Lung (tissue), 12 donors: ENCODE measurements around the gene KDM4C. TPM values are rescaled to one million over a fixed set of nuclear protein-coding genes. Genes with fewer than 3 reads are reported as not detected.

Source experiments
- ATAC-seq: fragments of 200-7000 bp; cut with Tn5 transposase; one replicate; pipeline ENCODE4 v1.9.1; 2020; ENCODE audit warnings: moderate number of reproducible peaks; ENCODE audit not compliant: insufficient read depth, low FRiP score
- DNase-seq, 3 donors: peaks; one replicate each; pipeline ENCODE4 v3.0.0-alpha.2; 2013 to 2017
- H3K27ac ChIP-seq, 2 donors: one replicate each; pipeline ENCODE4 v1.5.1; 2013; ENCODE audit warnings: mild to moderate bottlenecking in 2 of 2, moderate library complexity in 2 of 2, control low read depth in 1 of 2, inconsistent platforms in 1 of 2, low read depth in 1 of 2, low read length in 1 of 2
- H3K27me3 ChIP-seq, 3 donors: one replicate each; pipeline ENCODE4 v1.5.1; 2013; ENCODE audit warnings: low read length in 2 of 3; ENCODE audit not compliant: control insufficient read depth in 3 of 3, insufficient read depth in 3 of 3
- H3K36me3 ChIP-seq, 4 donors: one replicate each; pipeline ENCODE4 v1.5.1; 2013; ENCODE audit warnings: low read length in 4 of 4, mild to moderate bottlenecking in 1 of 4, moderate library complexity in 1 of 4; ENCODE audit not compliant: control insufficient read depth in 4 of 4, insufficient read depth in 4 of 4
- H3K4me1 ChIP-seq, 5 donors: one replicate each; pipeline ENCODE4 v1.5.1; 2013; ENCODE audit warnings: low read length in 5 of 5, mild to moderate bottlenecking in 2 of 5, moderate library complexity in 1 of 5; ENCODE audit not compliant: control insufficient read depth in 5 of 5, insufficient read depth in 5 of 5
- H3K4me3 ChIP-seq: one replicate; pipeline ENCODE4 v1.5.1; 2013; ENCODE audit warnings: mild to moderate bottlenecking, control low read depth, moderate library complexity
- H3K9ac ChIP-seq, 2 donors: one replicate each; pipeline ENCODE4 v1.5.1; 2013; ENCODE audit warnings: low read length in 2 of 2, control low read depth in 1 of 2; ENCODE audit not compliant: insufficient read depth in 1 of 2
- H3K9me3 ChIP-seq, 4 donors: one replicate each; pipeline ENCODE4 v1.5.1; 2013; ENCODE audit warnings: low read length in 3 of 4, mild to moderate bottlenecking in 1 of 4, moderate library complexity in 1 of 4; ENCODE audit not compliant: control insufficient read depth in 4 of 4, insufficient read depth in 3 of 4
- WGBS, 2 donors: extraction: QIAGEN DNeasy Blood & Tissue Kit; methylation state at CpG; one replicate each; pipeline ENCODE4 v1.1.7; 2013; 5-methylcytosine and 5-hydroxymethylcytosine counted together
- polyA plus RNA-seq, 2 donors: library from polyadenylated mRNA; stranded (reverse); fragments of 200-250 nt; gene quantifications; one replicate each; pipeline ENCODE4 v1.2.1, GENCODE V29; 2013
- total RNA-seq, 2 donors: library from RNA; depleted of rRNA in 1 of 2; stranded (reverse); fragments of >200 nt in 1 of 2; gene quantifications; one replicate each; pipeline ENCODE4 v1.2.1, GENCODE V29; 2014 to 2021
- TF ChIP-seq, protein P1 (sequence below): IDR thresholded peaks from 2 replicates; pipeline ENCODE4 v1.5.1; 2012; ENCODE audit warnings: mild to moderate bottlenecking; ENCODE audit errors: control extremely low read depth, extremely low read depth
- donor health status: control.
- donor health status: control.
- donor health status: Bipolar disorder and iron deficiency.
- donor health status: healthy.
- donor health status: DM: yes; HTN: yes; CAD: no.

The KDM4C gene
- total and polyA plus RNA-seq, 4 donors = 7.1 to 78.5 (median 25.0) TPM

DNA sequence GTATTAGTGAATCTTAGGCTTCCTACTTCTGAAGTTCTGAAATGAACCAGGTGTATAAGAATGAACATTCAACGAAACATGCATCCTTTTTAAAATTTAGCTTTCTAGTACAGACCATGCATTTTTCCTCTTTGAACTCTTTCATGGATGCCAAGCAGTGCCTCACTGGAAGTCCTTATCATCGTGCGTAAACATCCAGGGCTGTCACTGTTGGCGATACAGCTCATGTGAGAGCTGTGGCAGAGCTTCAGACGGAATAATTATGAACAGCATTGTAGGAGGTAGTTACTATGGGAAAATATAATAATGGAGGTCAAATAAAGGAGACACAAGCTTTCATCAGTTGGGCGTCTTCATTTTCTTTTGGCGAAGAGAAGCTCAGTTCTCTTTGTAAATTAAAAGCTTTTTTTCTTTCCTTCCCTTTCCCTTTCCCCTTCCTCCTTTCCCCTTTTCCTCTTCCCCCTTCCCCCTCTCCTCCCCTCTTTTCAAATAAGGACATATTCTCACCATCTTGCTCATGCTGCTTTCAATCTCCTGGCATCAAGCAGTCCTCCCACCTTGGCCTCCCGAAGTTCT is 167.3 kb downstream of the KDM4C start:
- Histone ChIP-seq H3K27ac (no peak overlapping the region), H3K9me3 (no peaks in the 10 kb centered on the region), H3K27me3 (no peaks in the 10 kb centered on the region), H3K9ac (no peak overlapping the region), H3K4me1 (peaks cover 0 to 21% (median 4%) of the 10 kb centered on the region in 5 donors), H3K36me3 (no peaks in the 10 kb centered on the region), H3K4me3 (no peak overlapping the region)
- 87% methylated on average over 8 of the region's 8 CpGs for WGBS, 2 donors
- ATAC-seq = no peak
- DNase-seq = peak in 2 of 3 donors; percentile 52 to 62
- TF ChIP-seq, protein P1, sequence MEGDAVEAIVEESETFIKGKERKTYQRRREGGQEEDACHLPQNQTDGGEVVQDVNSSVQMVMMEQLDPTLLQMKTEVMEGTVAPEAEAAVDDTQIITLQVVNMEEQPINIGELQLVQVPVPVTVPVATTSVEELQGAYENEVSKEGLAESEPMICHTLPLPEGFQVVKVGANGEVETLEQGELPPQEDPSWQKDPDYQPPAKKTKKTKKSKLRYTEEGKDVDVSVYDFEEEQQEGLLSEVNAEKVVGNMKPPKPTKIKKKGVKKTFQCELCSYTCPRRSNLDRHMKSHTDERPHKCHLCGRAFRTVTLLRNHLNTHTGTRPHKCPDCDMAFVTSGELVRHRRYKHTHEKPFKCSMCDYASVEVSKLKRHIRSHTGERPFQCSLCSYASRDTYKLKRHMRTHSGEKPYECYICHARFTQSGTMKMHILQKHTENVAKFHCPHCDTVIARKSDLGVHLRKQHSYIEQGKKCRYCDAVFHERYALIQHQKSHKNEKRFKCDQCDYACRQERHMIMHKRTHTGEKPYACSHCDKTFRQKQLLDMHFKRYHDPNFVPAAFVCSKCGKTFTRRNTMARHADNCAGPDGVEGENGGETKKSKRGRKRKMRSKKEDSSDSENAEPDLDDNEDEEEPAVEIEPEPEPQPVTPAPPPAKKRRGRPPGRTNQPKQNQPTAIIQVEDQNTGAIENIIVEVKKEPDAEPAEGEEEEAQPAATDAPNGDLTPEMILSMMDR = no peak

DNA sequence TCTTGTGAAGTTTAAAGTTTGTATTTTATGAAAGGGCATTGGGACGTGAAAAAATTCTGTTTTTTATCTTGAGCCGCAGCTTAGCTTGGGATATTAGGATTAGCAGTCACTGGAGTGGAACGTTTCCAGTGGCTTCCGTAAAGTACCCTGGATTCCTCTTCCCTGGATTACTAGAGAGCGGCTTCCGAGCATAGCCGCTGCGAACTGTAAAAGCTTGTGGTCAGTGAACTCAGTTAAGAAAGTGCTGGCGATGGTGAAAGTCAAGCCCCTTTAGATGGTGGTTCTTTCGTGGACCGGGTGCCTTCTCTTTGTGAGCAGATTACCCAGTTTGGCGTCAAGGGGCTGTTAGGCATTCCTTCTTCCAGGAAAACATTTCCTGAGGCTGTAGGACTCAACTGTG is 168.1 kb downstream of the KDM4C start:
- no peaks in the 10 kb centered on the region for H3K9me3 ChIP-seq
- no peaks in the 10 kb centered on the region for H3K36me3 ChIP-seq
- no peak overlapping the region for H3K27ac ChIP-seq
- ATAC-seq = no peak
- no peak for DNase-seq
- no peak overlapping the region for H3K4me3 ChIP-seq
- H3K4me1 ChIP-seq = peaks cover 0 to 18% (median 4%) of the 10 kb centered on the region in 5 donors
- 97% methylated on average over 12 of the region's 12 CpGs for WGBS, 2 donors
- H3K27me3 ChIP-seq = no peaks in the 10 kb centered on the region
- H3K9ac ChIP-seq = no peak overlapping the region
- TF ChIP-seq, protein P1 = no peak

DNA sequence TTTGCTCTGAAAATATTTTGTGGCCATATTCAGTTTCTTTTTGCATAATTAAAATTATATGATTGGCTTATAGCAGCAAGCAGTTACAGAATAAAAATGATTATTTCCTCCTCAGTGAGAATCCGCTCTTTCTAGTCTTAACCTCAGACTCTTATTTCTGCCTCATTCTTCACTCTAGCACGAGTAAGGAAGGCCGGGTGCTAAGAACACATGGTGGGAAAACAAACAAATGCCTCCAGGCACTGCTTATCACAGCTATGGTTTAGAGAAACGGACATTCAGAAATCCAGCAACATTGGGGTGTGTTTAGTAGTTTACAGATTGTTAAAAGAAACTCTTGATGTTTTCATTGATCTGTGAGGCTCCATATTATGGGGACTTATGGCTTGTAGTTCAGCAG is 168.7 kb downstream of the KDM4C start:
- H3K27ac ChIP-seq = no peak overlapping the region
- ATAC-seq (no peak), DNase-seq (no peak)
- 85 to 88% methylated on average over 4 of the region's 4 CpGs for WGBS, 2 donors
- H3K27me3 ChIP-seq = no peaks in the 10 kb centered on the region
- H3K36me3 ChIP-seq = no peaks in the 10 kb centered on the region
- peaks cover 0 to 12% (median 3%) of the 10 kb centered on the region in 5 donors for H3K4me1 ChIP-seq
- H3K9ac ChIP-seq = no peak overlapping the region
- no peak overlapping the region for H3K4me3 ChIP-seq
- TF ChIP-seq, protein P1 = no peak
- H3K9me3 ChIP-seq = no peaks in the 10 kb centered on the region

DNA sequence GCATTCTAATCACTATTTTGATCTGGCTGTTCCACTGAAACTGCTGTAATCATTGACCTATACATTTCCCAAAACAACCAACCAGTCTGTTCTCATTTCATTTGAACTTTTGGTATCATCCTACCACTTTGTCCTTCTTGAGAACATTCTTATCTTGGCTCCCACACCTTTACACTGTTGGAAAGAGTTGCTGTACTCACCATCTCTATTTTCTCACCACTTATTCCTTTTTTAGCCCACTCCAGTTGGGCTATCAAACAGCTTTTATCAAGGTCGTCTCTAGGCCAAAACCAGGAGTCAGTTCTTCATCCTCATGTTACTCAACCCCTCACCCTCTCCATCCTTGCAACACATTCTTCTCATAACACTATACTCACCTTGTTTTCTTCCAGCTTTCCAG is 170.1 kb downstream of the KDM4C start:
- Histone ChIP-seq H3K9ac (no peak overlapping the region), H3K36me3 (no peaks in the 10 kb centered on the region), H3K27ac (no peak overlapping the region), H3K4me3 (no peak overlapping the region), H3K27me3 (no peaks in the 10 kb centered on the region), H3K4me1 (peaks cover 0 to 13% (median 3%) of the 10 kb centered on the region in 5 donors), H3K9me3 (no peaks in the 10 kb centered on the region)
- DNase-seq (no peak), ATAC-seq (no peak)
- WGBS, 2 donors = 63% methylated on average over 1 of the region's 1 CpG
- TF ChIP-seq, protein P1 = no peak
